PC-3 (cell line): Measurements from ENCODE around the gene CHL1.

Experiments
- EZH2 ChIP-seq: fragments of 300-600 bp; sonication (generic); IDR thresholded peaks from one replicate; pipeline ENCODE4 v1.6.1; 2017; ENCODE audit warnings: antibody characterized with exemption, mild to moderate bottlenecking, low read length; ENCODE audit not compliant: unreplicated experiment
- TF ChIP-seq, protein P1 (sequence below): fragments of 300-600 bp; sonication (generic); conservative IDR thresholded peaks from 2 replicates; pipeline ENCODE4 v1.5.1; 2017; ENCODE audit warnings: antibody characterized with exemption, low read depth, mild to moderate bottlenecking, low read length

DNA sequence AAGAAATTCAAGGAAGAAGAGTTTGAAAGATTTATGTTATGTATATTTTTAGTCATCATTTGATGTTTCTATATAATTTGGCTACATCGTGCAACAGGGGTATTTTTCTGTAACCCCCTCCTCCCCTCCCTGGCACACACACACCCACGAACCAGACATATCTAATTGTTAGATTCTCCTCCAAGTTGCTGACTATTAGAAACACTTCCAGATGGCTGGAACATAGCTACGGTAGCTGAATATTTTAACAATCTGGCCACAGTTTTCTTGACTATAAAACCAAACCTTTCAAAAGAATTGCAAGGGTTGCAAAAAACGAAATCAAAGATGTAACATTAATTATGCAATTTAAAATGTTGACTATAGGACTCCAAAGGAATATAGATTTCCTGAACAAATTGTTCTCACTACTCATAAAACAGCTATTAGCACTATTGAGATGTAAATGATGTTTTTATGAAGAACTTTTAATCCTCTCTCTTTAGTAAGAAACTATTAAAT, 154.4 kb downstream of the CHL1 start:
- TF ChIP-seq, protein P1, sequence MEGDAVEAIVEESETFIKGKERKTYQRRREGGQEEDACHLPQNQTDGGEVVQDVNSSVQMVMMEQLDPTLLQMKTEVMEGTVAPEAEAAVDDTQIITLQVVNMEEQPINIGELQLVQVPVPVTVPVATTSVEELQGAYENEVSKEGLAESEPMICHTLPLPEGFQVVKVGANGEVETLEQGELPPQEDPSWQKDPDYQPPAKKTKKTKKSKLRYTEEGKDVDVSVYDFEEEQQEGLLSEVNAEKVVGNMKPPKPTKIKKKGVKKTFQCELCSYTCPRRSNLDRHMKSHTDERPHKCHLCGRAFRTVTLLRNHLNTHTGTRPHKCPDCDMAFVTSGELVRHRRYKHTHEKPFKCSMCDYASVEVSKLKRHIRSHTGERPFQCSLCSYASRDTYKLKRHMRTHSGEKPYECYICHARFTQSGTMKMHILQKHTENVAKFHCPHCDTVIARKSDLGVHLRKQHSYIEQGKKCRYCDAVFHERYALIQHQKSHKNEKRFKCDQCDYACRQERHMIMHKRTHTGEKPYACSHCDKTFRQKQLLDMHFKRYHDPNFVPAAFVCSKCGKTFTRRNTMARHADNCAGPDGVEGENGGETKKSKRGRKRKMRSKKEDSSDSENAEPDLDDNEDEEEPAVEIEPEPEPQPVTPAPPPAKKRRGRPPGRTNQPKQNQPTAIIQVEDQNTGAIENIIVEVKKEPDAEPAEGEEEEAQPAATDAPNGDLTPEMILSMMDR, result no peak
- no peak for TF ChIP-seq EZH2
